Right lobe of liver (tissue), 4 donors: ENCODE measurements around the gene AKAP8L.

Experiments used
- POLR2A ChIP-seq: fragments of 450-650 bp; IDR thresholded peaks from one replicate; pipeline ENCODE4 v1.6.1; 2017; ENCODE audit warnings: antibody characterized with exemption, mild to moderate bottlenecking
- TF ChIP-seq, protein P1 (sequence below), 4 donors: fragments of 200-600 bp in 3 of 4; fragments of 450-650 bp in 1 of 4; IDR thresholded peaks; one replicate each; pipeline versions ENCODE4 v1.5.1 to v1.8.0; 2016 to 2022; ENCODE audit warnings: antibody characterized with exemption in 4 of 4, mild to moderate bottlenecking in 2 of 4
- donor health status: DM: no; HTN: no; CAD: no.
- donor health status: DM: no; HTN: no; CAD: no.
- donor health status: DM: no; HTN: yes; CAD: no.

DNA sequence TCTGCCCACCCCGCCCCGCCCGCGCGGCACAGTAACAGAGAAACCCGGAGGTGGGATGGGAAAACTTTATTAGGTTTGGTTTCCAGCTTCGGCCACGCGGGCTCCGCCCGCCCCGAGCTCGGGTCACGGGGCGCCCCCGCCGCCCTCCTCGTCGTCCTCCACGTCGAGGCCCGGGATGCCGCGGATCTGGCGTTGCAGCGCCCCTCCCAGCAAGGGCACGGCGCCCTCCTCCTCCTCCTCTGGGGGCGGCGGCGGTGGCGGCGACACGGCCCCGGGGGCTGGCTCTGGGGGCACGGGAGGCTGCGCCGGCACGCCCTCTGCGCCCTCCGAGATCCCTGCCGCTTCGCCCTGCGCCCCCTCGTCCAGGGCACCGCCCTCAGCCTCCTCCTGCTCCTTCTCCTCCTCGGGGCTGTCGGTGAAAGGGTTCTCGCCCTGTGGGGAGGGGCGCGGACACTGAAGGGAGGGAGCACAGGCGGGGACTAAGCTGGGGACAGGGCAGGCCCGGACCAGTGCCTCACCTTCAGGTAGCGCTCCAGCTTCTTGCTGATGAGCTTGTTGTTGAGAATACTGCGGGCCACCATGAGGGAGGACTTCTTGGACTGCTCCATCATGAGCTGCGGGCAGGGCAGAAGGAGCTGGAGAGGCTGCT lies 38.7 kb downstream of the AKAP8L start:
- TF ChIP-seq, protein P1, sequence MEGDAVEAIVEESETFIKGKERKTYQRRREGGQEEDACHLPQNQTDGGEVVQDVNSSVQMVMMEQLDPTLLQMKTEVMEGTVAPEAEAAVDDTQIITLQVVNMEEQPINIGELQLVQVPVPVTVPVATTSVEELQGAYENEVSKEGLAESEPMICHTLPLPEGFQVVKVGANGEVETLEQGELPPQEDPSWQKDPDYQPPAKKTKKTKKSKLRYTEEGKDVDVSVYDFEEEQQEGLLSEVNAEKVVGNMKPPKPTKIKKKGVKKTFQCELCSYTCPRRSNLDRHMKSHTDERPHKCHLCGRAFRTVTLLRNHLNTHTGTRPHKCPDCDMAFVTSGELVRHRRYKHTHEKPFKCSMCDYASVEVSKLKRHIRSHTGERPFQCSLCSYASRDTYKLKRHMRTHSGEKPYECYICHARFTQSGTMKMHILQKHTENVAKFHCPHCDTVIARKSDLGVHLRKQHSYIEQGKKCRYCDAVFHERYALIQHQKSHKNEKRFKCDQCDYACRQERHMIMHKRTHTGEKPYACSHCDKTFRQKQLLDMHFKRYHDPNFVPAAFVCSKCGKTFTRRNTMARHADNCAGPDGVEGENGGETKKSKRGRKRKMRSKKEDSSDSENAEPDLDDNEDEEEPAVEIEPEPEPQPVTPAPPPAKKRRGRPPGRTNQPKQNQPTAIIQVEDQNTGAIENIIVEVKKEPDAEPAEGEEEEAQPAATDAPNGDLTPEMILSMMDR (IDR thresholded peaks at IDR 0.05) = no peak
- TF ChIP-seq POLR2A = no peak
